CD14-positive monocyte (primary cell): ENCODE data around the gene TAS2R30. TPM values are rescaled to one million over a fixed set of nuclear protein-coding genes. Genes with fewer than 3 reads are reported as not detected.

Experiments
- DNase-seq, 3 donors: peaks; one replicate each; pipeline ENCODE4 v3.0.0-alpha.2; 2011 to 2022
- H2AFZ ChIP-seq: 2 replicates; pipeline ENCODE4 v1.6.0; 2012; ENCODE audit warnings: mild to moderate bottlenecking, low read depth, low read length, inconsistent platforms; ENCODE audit not compliant: insufficient read depth, poor library complexity, severe bottlenecking
- H3K27ac ChIP-seq, 2 donors: 1 replicate in 1 of 2; 2 replicates in 1 of 2; pipeline ENCODE4 v1.5.1; 2012 to 2013; ENCODE audit warnings: low read length in 2 of 2, control low read depth in 1 of 2, inconsistent platforms in 1 of 2, low read depth in 1 of 2, mild to moderate bottlenecking in 1 of 2
- H3K27me3 ChIP-seq, 2 donors: one replicate each; pipeline versions ENCODE4 v1.6.0 to v1.6.1; 2011 to 2013; ENCODE audit warnings: low read length in 2 of 2; ENCODE audit not compliant: control insufficient read depth in 2 of 2, insufficient read depth in 2 of 2
- H3K36me3 ChIP-seq, 2 donors: replicated peaks in 1 of 2; 1 replicate in 1 of 2; 2 replicates in 1 of 2; pipeline versions ENCODE4 v1.5.1 to v1.6.1; 2012 to 2013; ENCODE audit warnings: low read length in 2 of 2, control low read depth in 1 of 2, inconsistent platforms in 1 of 2, mild to moderate bottlenecking in 1 of 2; ENCODE audit not compliant: insufficient read depth in 2 of 2, control insufficient read depth in 1 of 2
- H3K4me1 ChIP-seq, 2 donors: 1 replicate in 1 of 2; 2 replicates in 1 of 2; pipeline versions ENCODE4 v1.5.1 to v1.6.1; 2012 to 2013; ENCODE audit warnings: low read length in 2 of 2, control low read depth in 1 of 2, inconsistent platforms in 1 of 2, mild to moderate bottlenecking in 1 of 2, moderate library complexity in 1 of 2; ENCODE audit not compliant: insufficient read depth in 2 of 2, control insufficient read depth in 1 of 2
- H3K4me2 ChIP-seq: replicated peaks from 2 replicates; pipeline ENCODE3; 2012; ENCODE audit warnings: low read length, moderate library complexity, mild to moderate bottlenecking; ENCODE audit not compliant: poor library complexity, severe bottlenecking; ENCODE audit errors: extremely low read depth
- H3K4me3 ChIP-seq, 3 experiments: fragments of 200-600 bp in 1 of 3; sonication (generic) in 1 of 3; replicated peaks in 1 of 3; 1 replicate in 2 of 3; 2 replicates in 1 of 3; pipeline ENCODE4 v1.5.1; 2011 to 2013; ENCODE audit warnings: low read length in 3 of 3, mild to moderate bottlenecking in 3 of 3, control low read depth in 2 of 3, low read depth in 2 of 3, inconsistent platforms in 1 of 3, moderate library complexity in 1 of 3
- H3K79me2 ChIP-seq: 2 replicates; pipeline ENCODE4 v1.6.0; 2012; ENCODE audit warnings: mild to moderate bottlenecking, control low read depth, inconsistent platforms, low read length, moderate library complexity; ENCODE audit not compliant: insufficient read depth
- H3K9ac ChIP-seq: 2 replicates; pipeline ENCODE4 v1.6.0; 2017; ENCODE audit warnings: low read length, mild to moderate bottlenecking; ENCODE audit not compliant: insufficient read depth, poor library complexity, severe bottlenecking
- H3K9me3 ChIP-seq, 2 donors: replicated peaks in 1 of 2; 1 replicate in 1 of 2; 2 replicates in 1 of 2; pipeline versions ENCODE4 v1.5.1 to v1.6.1; 2012 to 2013; ENCODE audit warnings: low read length in 2 of 2, control low read depth in 1 of 2; ENCODE audit not compliant: control insufficient read depth in 1 of 2, insufficient read depth in 1 of 2
- H4K20me1 ChIP-seq: 2 replicates; pipeline ENCODE4 v1.6.0; 2012; ENCODE audit warnings: mild to moderate bottlenecking, low read length, control low read depth, moderate library complexity; ENCODE audit not compliant: insufficient read depth
- H3K27ac Mint-ChIP-seq, 7 donors: one replicate each; pipeline ENCODE4 v1.8.0; 2020; ENCODE audit warnings: mild to moderate bottlenecking in 7 of 7, mixed read lengths in 7 of 7, moderate library complexity in 6 of 7, inconsistent platforms in 2 of 7
- H3K27me3 Mint-ChIP-seq, 3 donors: one replicate each; pipeline ENCODE4 v1.8.0; 2021 to 2022; ENCODE audit warnings: low read depth in 3 of 3, mild to moderate bottlenecking in 3 of 3, mixed read lengths in 3 of 3, moderate library complexity in 3 of 3, inconsistent platforms in 1 of 3
- H3K36me3 Mint-ChIP-seq, 2 donors: one replicate each; pipeline ENCODE4 v1.8.0; 2020; ENCODE audit warnings: mixed read lengths in 2 of 2, inconsistent platforms in 1 of 2, mild to moderate bottlenecking in 1 of 2
- H3K4me1 Mint-ChIP-seq: one replicate; pipeline ENCODE4 v1.8.0; 2020; ENCODE audit warnings: mild to moderate bottlenecking, mixed read lengths
- H3K4me3 Mint-ChIP-seq, 2 donors: one replicate each; pipeline ENCODE4 v1.8.0; 2020; ENCODE audit warnings: mild to moderate bottlenecking in 2 of 2, mixed read lengths in 2 of 2, moderate library complexity in 1 of 2
- H3K9me3 Mint-ChIP-seq, 7 donors: one replicate each; pipeline ENCODE4 v1.8.0; 2020 to 2022; ENCODE audit warnings: mixed read lengths in 7 of 7, mild to moderate bottlenecking in 6 of 7, moderate library complexity in 6 of 7, inconsistent platforms in 2 of 7
- CTCF ChIP-seq: fragments of 200-600 bp; IDR thresholded peaks from one replicate; pipeline ENCODE4 v1.8.0; 2022; ENCODE audit warnings: antibody characterized with exemption, mild to moderate bottlenecking
- WGBS: methylation state at CpG from one replicate; pipeline ENCODE4 v1.1.5; 2013; ENCODE audit warnings: missing lambda C conversion rate; ENCODE audit not compliant: insufficient coverage; 5-methylcytosine and 5-hydroxymethylcytosine counted together
- intact Hi-C, 2 donors: fragments of 100-400 bp; cut with micrococcal nuclease; formaldehyde crosslinking; loops; one replicate each; pipeline versions ENCODE4 v1.15.0 to v1.15.1; 2023
- polyA plus RNA-seq, 3 donors: library from polyadenylated mRNA; depleted of rRNA in 1 of 3; unstranded in 2 of 3; stranded (reverse) in 1 of 3; fragments of 300-500 nt in 2 of 3; fragments of >200 nt in 1 of 3; fragmentation: Illumina TruSeq in 2 of 3; gene quantifications; 1 replicate in 2 of 3; 2 replicates in 1 of 3; pipeline ENCODE4 v1.2.3, GENCODE V29; 2012 to 2021
- small RNA-seq: library from RNA; depleted of rRNA; stranded (forward); fragments of <200 nt; gene quantifications from one replicate; pipeline ENCODE3, GENCODE V24; 2012; ENCODE audit warnings: low read depth; ENCODE audit not compliant: insufficient read length

Gene TAS2R30
- polyA plus RNA-seq, 3 donors, result 0.05 TPM; not detected in 2

GRCh38 chr12:11085419-11085818 is 49.0 kb downstream of the TAS2R30 start:
- peaks cover 4 to 8% of the 10 kb centered on the region in 2 donors for H3K9me3 ChIP-seq
- WGBS, result no CpG with 5 or more reads among the region's 3 CpGs
- intact Hi-C loops, result no loop called here

More at GRCh38 chr12:11085419-11085818, 49.0 kb downstream of the TAS2R30 start:
- DNase-seq, result no peak
- Mint-ChIP-seq H3K36me3 (peaks cover 0 to 2% of the 10 kb centered on the region in 2 donors), H3K4me1 (no peaks in the 10 kb centered on the region), H3K4me3 (no peak overlapping the region), H3K27me3 (no peaks in the 10 kb centered on the region), H3K27ac (no peak overlapping the region), H3K9me3 (peaks cover 2 to 23% (median 4%) of the 10 kb centered on the region in 7 donors)
- no peak overlapping the region for H2AFZ ChIP-seq
- TF ChIP-seq CTCF, result no peak
- H3K36me3 ChIP-seq, result no peaks in the 10 kb centered on the region
- H4K20me1 ChIP-seq, result no peaks in the 10 kb centered on the region
- no peak overlapping the region for H3K27ac ChIP-seq
- H3K79me2 ChIP-seq, result no peaks in the 10 kb centered on the region
- no peaks in the 10 kb centered on the region for H3K4me1 ChIP-seq
- no peak overlapping the region for H3K9ac ChIP-seq
- H3K27me3 ChIP-seq, result no peaks in the 10 kb centered on the region
- no peak overlapping the region for H3K4me3 ChIP-seq
- no peak overlapping the region for H3K4me2 ChIP-seq

Small RNA genes lying within 50 kb of the gene (small RNA-seq; reads per million reads assigned to genes)
- gene AC018630.1, result not detected

Other genes with a start within 250 kb of the TAS2R30 start
- not detected for gene TAS2R13, start 225.1 kb downstream of the TAS2R30 start, polyA plus RNA-seq
- gene PRH2, start 205.4 kb downstream of the TAS2R30 start, polyA plus RNA-seq, result not detected
- gene TAS2R14, start 195.4 kb downstream of the TAS2R30 start, polyA plus RNA-seq, result 1 to 10 TPM in 1 of 3 donors, under 1 TPM in 2; 0.53 to 1.5 (median 0.61) TPM
- under 1 TPM in 1 of 3 donors, not detected in 2; 0.27 TPM for gene TAS2R50, start 147.7 kb downstream of the TAS2R30 start, polyA plus RNA-seq
- under 1 TPM in 1 of 3 donors, not detected in 2; 0.71 TPM for gene TAS2R20, start 136.3 kb downstream of the TAS2R30 start, polyA plus RNA-seq
- under 1 TPM in 1 of 3 donors, not detected in 2; 0.29 TPM for gene TAS2R19, start 112.0 kb downstream of the TAS2R30 start, polyA plus RNA-seq
- gene TAS2R31, start 103.2 kb downstream of the TAS2R30 start, polyA plus RNA-seq, result under 1 TPM in 1 of 3 donors, not detected in 2; 0.29 TPM
- under 1 TPM in 1 of 3 donors, not detected in 2; 0.36 TPM for gene TAS2R46, start 72.3 kb downstream of the TAS2R30 start, polyA plus RNA-seq
- gene TAS2R43, start 42.3 kb downstream of the TAS2R30 start, polyA plus RNA-seq, result not detected
- gene SMIM10L1, start 36.5 kb upstream of the TAS2R30 start, polyA plus RNA-seq, result 1 to 10 TPM; 1.4 to 7.8 (median 7.3) TPM
- gene TAS2R42, start 52.3 kb upstream of the TAS2R30 start, polyA plus RNA-seq, result not detected
- not detected for gene PRB3, start 135.1 kb upstream of the TAS2R30 start, polyA plus RNA-seq
- not detected for gene PRB4, start 175.8 kb upstream of the TAS2R30 start, polyA plus RNA-seq